ENCODE results near the gene PRR5L. TPM values are rescaled to one million over a fixed set of nuclear protein-coding genes. Genes with fewer than 3 reads are reported as not detected.

Gene PRR5L
- total RNA-seq, 2 donors from 2014 or later: 3.2 to 11.8 TPM

GRCh38 chr11:36443661-36444060, 147.6 kb downstream of the PRR5L start:
- Histone ChIP-seq H3K27ac (no peak overlapping the region), H3K4me1 (ENCODE audit: control insufficient read depth in 1 of 2, low read depth in 2 of 2) (no peaks in the 10 kb centered on the region), H3K9me3 (no peaks in the 10 kb centered on the region), H3K4me3 (no peak overlapping the region), H3K27me3 (replicated peaks; ENCODE audit: insufficient read depth) (no peaks in the 10 kb centered on the region), H3K36me3 (no peaks in the 10 kb centered on the region)
- no peak for ATAC-seq (ENCODE audit: insufficient number of reproducible peaks, low FRiP score, low read depth)
- TF ChIP-seq CTCF (IDR thresholded peaks at IDR 0.05): no peak
- DNase-seq (ENCODE audit: low spot score): no peak

GRCh38 chr11:36446135-36446534, 150.0 kb downstream of the PRR5L start:
- no peaks in the 10 kb centered on the region for H3K36me3 ChIP-seq
- DNase-seq (ENCODE audit: low spot score) (no peak), ATAC-seq (ENCODE audit: insufficient number of reproducible peaks, low FRiP score, low read depth) (no peak)
- H3K27ac ChIP-seq: no peak overlapping the region
- H3K27me3 ChIP-seq (replicated peaks; ENCODE audit: insufficient read depth): no peaks in the 10 kb centered on the region
- no peak overlapping the region for H3K4me3 ChIP-seq
- H3K4me1 ChIP-seq (ENCODE audit: control insufficient read depth in 1 of 2, low read depth in 2 of 2): peaks cover 5 to 24% of the 10 kb centered on the region in 2 donors
- no peak for TF ChIP-seq CTCF (IDR thresholded peaks at IDR 0.05)
- H3K9me3 ChIP-seq: no peaks in the 10 kb centered on the region

GRCh38 chr11:36447514-36447913, 151.4 kb downstream of the PRR5L start:
- Histone ChIP-seq H3K4me3 (no peak overlapping the region), H3K9me3 (no peaks in the 10 kb centered on the region), H3K36me3 (no peaks in the 10 kb centered on the region), H3K4me1 (ENCODE audit: control insufficient read depth in 1 of 2, low read depth in 2 of 2) (peaks cover 10 to 38% of the 10 kb centered on the region in 2 donors), H3K27ac (no peak overlapping the region), H3K27me3 (replicated peaks; ENCODE audit: insufficient read depth) (no peaks in the 10 kb centered on the region)
- no peak for TF ChIP-seq CTCF (IDR thresholded peaks at IDR 0.05)
- ATAC-seq (ENCODE audit: insufficient number of reproducible peaks, low FRiP score, low read depth) (no peak), DNase-seq (ENCODE audit: low spot score) (no peak)

- Histone ChIP-seq H3K36me3 (no peaks in the 10 kb centered on the region), H3K4me3 (no peak overlapping the region), H3K9me3 (no peaks in the 10 kb centered on the region), H3K27me3 (replicated peaks; ENCODE audit: insufficient read depth) (no peaks in the 10 kb centered on the region), H3K27ac (no peak overlapping the region), H3K4me1 (ENCODE audit: control insufficient read depth in 1 of 2, low read depth in 2 of 2) (peaks cover 15 to 42% of the 10 kb centered on the region in 2 donors)
- DNase-seq (ENCODE audit: low spot score): no peak
- no peak for TF ChIP-seq CTCF (IDR thresholded peaks at IDR 0.05)
- ATAC-seq (ENCODE audit: insufficient number of reproducible peaks, low FRiP score, low read depth): no peak
Observed at GRCh38 chr11:36447947-36448346, 151.9 kb downstream of the PRR5L start.

GRCh38 chr11:36449561-36450096, 153.5 kb downstream of the PRR5L start:
- Histone ChIP-seq H3K27me3 (replicated peaks; ENCODE audit: insufficient read depth) (no peaks in the 10 kb centered on the region), H3K36me3 (no peaks in the 10 kb centered on the region), H3K27ac (no peak overlapping the region), H3K9me3 (no peaks in the 10 kb centered on the region), H3K4me1 (ENCODE audit: control insufficient read depth in 1 of 2, low read depth in 2 of 2) (peaks cover 15 to 59% of the 10 kb centered on the region in 2 donors), H3K4me3 (peak overlapping the region; percentile 40)
- TF ChIP-seq CTCF (IDR thresholded peaks at IDR 0.05): no peak
- no peak for DNase-seq (ENCODE audit: low spot score)
- no peak for ATAC-seq (ENCODE audit: insufficient number of reproducible peaks, low FRiP score, low read depth)

All from thoracic aorta (tissue), 2 donors.